ENCODE results near the gene LARP1.

- no peak for TF ChIP-seq CTCF (conservative IDR thresholded peaks at IDR 0.05; ENCODE audit: low read depth in 2 of 2)
- TF ChIP-seq EZH2phosphoT487 (IDR thresholded peaks at IDR 0.05; ENCODE audit: unreplicated experiment), result no peak
- no peak for TF ChIP-seq JUNB (IDR thresholded peaks at IDR 0.05; ENCODE audit: unreplicated experiment)
- TF ChIP-seq REST (IDR thresholded peaks at IDR 0.05; ENCODE audit: unreplicated experiment), result no peak
- no peak for TF ChIP-seq CREB1 (CRISPR knock-in tag; IDR thresholded peaks at IDR 0.05; ENCODE audit: low read depth)
- TF ChIP-seq EZH2 (IDR thresholded peaks at IDR 0.05; ENCODE audit: low read depth, unreplicated experiment), result no peak
- TF ChIP-seq POLR2AphosphoS5 (IDR thresholded peaks at IDR 0.05; ENCODE audit: low read depth), result no peak
- TF ChIP-seq ETS1 (IDR thresholded peaks at IDR 0.05), result no peak
- no peak for TF ChIP-seq ZNF462 (CRISPR knock-in tag; IDR thresholded peaks at IDR 0.05)
- TF ChIP-seq ZNF114 (CRISPR knock-in tag; IDR thresholded peaks at IDR 0.05), result no peak
- no peak for TF ChIP-seq NANOG (IDR thresholded peaks at IDR 0.05; ENCODE audit: borderline replicate concordance)
- no peak for TF ChIP-seq ZNF331 (CRISPR knock-in tag; IDR thresholded peaks at IDR 0.05; ENCODE audit: low read depth)
- TF ChIP-seq STAT1 (IDR thresholded peaks at IDR 0.05; ENCODE audit: unreplicated experiment), result no peak
These were observed 85.5 kb downstream of the LARP1 start for GRCh38 chr5:154840435-154841272.

Measured in GM23338 (cell line).